Heart left ventricle (tissue), 13 donors: ENCODE measurements around the gene FBLN2.

ENCODE experiments used
- POLR2A ChIP-seq, 2 donors: fragments of 450-650 bp; IDR thresholded peaks; one replicate each; pipeline ENCODE4 v1.6.1; 2017; ENCODE audit warnings: antibody characterized with exemption in 2 of 2, mild to moderate bottlenecking in 2 of 2, moderate library complexity in 2 of 2
- TF ChIP-seq, protein P1 (sequence below), 12 donors: fragments of 200-600 bp; sonication (generic) in 4 of 12; IDR thresholded peaks; one replicate each; pipeline versions ENCODE4 v1.5.0 to v1.8.0; 2018 to 2022; ENCODE audit warnings: antibody characterized with exemption in 12 of 12, mild to moderate bottlenecking in 5 of 12
- donor health status: ischemic (EF 13 %, LVEDD 7.1; RV severe dilation, severe dysfunction).
- donor health status: DM: no; HTN: yes; CAD: no.
- donor health status: DM: no; HTN: no; CAD: no.
- donor health status: ischemic (EF 25% LVEDD 6.9; RV normal size, moderate dysfunction).
- donor health status: ischemic (EF 25% LVEDD 5.7; RV mildly dilated, moderate dysfunction).
- donor health status: ischemic (EF 35%, LVEDD 5.7; RV mildly dilated, moderate dysfunction).
- donor health status: nonischemic (EF 11% LVEDD 7.7; RV severe dilation, severe dysfunction).
- donor health status: DM: yes; HTN: yes; CAD: no.
- donor health status: PGD.
- donor health status: ischemic (EF 29% LVEDD 5.4; RV normal size, mild dysfunction).
- donor health status: nonischemic (EF 23%, LVEDD 6.1; RV moderate dilation, normal function).

- TF ChIP-seq, protein P1, sequence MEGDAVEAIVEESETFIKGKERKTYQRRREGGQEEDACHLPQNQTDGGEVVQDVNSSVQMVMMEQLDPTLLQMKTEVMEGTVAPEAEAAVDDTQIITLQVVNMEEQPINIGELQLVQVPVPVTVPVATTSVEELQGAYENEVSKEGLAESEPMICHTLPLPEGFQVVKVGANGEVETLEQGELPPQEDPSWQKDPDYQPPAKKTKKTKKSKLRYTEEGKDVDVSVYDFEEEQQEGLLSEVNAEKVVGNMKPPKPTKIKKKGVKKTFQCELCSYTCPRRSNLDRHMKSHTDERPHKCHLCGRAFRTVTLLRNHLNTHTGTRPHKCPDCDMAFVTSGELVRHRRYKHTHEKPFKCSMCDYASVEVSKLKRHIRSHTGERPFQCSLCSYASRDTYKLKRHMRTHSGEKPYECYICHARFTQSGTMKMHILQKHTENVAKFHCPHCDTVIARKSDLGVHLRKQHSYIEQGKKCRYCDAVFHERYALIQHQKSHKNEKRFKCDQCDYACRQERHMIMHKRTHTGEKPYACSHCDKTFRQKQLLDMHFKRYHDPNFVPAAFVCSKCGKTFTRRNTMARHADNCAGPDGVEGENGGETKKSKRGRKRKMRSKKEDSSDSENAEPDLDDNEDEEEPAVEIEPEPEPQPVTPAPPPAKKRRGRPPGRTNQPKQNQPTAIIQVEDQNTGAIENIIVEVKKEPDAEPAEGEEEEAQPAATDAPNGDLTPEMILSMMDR (IDR thresholded peaks at IDR 0.05): no peak
- no peak for TF ChIP-seq POLR2A (IDR thresholded peaks at IDR 0.05)
Measured at GRCh38 chr3:13662238-13662847, 113.4 kb downstream of the FBLN2 start.
